A549 (cell line): ENCODE data around the gene AIG1.

Source experiments
- CHD2 ChIP-seq: fragments of 150-350 bp; IDR thresholded peaks from 2 replicates; pipeline ENCODE4 v1.6.1; 2014; ENCODE audit warnings: low read length; ENCODE audit not compliant: partially characterized antibody
- EHF ChIP-seq: fragments of 250-450 bp; sonication (Bioruptor Pico); IDR thresholded peaks from 2 replicates; pipeline ENCODE4 v1.5.0; 2020; ENCODE audit warnings: mild to moderate bottlenecking
- JUNB ChIP-seq: fragments of >200 bp; sonication (Bioruptor Twin); formaldehyde crosslinking; IDR thresholded peaks from 2 replicates; pipeline ENCODE4 v1.6.1; 2016
- MAFK ChIP-seq: fragments of 450-650 bp; IDR thresholded peaks from 2 replicates; pipeline ENCODE4 v1.6.1; 2014; ENCODE audit not compliant: partially characterized antibody
- POLR2A ChIP-seq: IDR thresholded peaks from 2 replicates; pipeline ENCODE4 v1.6.1; 2012; ENCODE audit warnings: mild to moderate bottlenecking, low read length
- SREBF2 ChIP-seq: fragments of 450-650 bp; IDR thresholded peaks from 2 replicates; pipeline ENCODE4 v1.6.1; 2014; ENCODE audit warnings: mild to moderate bottlenecking, moderate library complexity
- TP53 ChIP-seq: fragments of 250-450 bp; sonication (Bioruptor Pico); IDR thresholded peaks from 2 replicates; pipeline ENCODE4 v1.5.0; 2021; ENCODE audit warnings: mild to moderate bottlenecking, moderate library complexity
- USF2 ChIP-seq: fragments of 450-650 bp; IDR thresholded peaks from 2 replicates; pipeline ENCODE4 v1.6.1; 2014; ENCODE audit warnings: antibody characterized with exemption
- TF ChIP-seq, protein P1 (sequence below): fragments of >200 bp; sonication (Bioruptor Twin); formaldehyde crosslinking; IDR thresholded peaks from 3 replicates; pipeline ENCODE4 v1.5.1; 2016
- TF ChIP-seq, protein P2 (sequence below): IDR thresholded peaks from 2 replicates; pipeline ENCODE4 v1.6.1; 2012; ENCODE audit warnings: low read depth, borderline replicate concordance

DNA sequence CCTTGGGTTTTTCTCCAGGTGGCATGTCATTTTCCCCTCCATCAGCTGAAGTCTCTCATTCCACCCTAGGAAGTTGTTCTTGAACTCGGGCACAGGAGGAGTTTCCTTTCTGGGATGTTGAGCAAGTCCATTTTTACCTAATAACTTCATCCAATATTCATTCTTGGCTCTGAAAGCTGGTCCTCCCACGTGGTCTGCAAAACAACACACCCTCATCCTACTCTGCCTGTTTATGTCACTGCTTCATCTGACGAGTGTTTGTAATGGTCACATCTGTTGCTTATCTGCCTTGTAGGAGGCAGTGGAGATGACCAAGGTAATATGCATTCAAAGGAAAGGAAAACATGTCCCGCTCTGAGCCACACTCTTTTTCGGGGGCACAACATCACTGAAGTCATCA lies 41.7 kb upstream of the AIG1 start:
- TF ChIP-seq POLR2A, result no peak
- TF ChIP-seq, protein P1, sequence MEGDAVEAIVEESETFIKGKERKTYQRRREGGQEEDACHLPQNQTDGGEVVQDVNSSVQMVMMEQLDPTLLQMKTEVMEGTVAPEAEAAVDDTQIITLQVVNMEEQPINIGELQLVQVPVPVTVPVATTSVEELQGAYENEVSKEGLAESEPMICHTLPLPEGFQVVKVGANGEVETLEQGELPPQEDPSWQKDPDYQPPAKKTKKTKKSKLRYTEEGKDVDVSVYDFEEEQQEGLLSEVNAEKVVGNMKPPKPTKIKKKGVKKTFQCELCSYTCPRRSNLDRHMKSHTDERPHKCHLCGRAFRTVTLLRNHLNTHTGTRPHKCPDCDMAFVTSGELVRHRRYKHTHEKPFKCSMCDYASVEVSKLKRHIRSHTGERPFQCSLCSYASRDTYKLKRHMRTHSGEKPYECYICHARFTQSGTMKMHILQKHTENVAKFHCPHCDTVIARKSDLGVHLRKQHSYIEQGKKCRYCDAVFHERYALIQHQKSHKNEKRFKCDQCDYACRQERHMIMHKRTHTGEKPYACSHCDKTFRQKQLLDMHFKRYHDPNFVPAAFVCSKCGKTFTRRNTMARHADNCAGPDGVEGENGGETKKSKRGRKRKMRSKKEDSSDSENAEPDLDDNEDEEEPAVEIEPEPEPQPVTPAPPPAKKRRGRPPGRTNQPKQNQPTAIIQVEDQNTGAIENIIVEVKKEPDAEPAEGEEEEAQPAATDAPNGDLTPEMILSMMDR, result no peak
- TF ChIP-seq EHF (CRISPR knock-in tag), result no peak
- TF ChIP-seq CHD2, result no peak
- no peak for TF ChIP-seq MAFK
- TF ChIP-seq TP53 (CRISPR knock-in tag), result no peak
- TF ChIP-seq SREBF2, result no peak
- TF ChIP-seq USF2, result no peak
- TF ChIP-seq, protein P2, sequence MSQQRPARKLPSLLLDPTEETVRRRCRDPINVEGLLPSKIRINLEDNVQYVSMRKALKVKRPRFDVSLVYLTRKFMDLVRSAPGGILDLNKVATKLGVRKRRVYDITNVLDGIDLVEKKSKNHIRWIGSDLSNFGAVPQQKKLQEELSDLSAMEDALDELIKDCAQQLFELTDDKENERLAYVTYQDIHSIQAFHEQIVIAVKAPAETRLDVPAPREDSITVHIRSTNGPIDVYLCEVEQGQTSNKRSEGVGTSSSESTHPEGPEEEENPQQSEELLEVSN, result no peak
- TF ChIP-seq JUNB, result no peak
